H1 (cell line): ENCODE results near the gene PLA2G4E. TPM values are rescaled to one million over a fixed set of nuclear protein-coding genes. Genes with fewer than 3 reads are reported as not detected.
A peak's percentile ranks its signal among the peaks of the same experiment; 100 is the strongest.

Source experiments
- CTCF ChIA-PET: fragments of 300-600 bp; sonication (Branson Sonifier 250); formaldehyde crosslinking; loops from one replicate; lab custom pipeline; 2021; ENCODE audit not compliant: partially characterized antibody; lab: Charles Lee
- POLR2A ChIA-PET: fragments of 300-600 bp; sonication (Branson Sonifier 250); formaldehyde crosslinking; loops from one replicate; lab custom pipeline; 2021; ENCODE audit warnings: inconsistent platforms; ENCODE audit not compliant: partially characterized antibody; lab: Charles Lee
- DNase-seq, 2 experiments: peaks; one replicate each; pipeline versions ENCODE4 v3.0.0 to v3.0.0-alpha.2; 2010 to 2022; ENCODE audit warnings: low spot score in 2 of 2, low read depth in 1 of 2, mixed read lengths in 1 of 2
- FAIRE-seq: peaks from 2 replicates; lab custom pipeline; 2011; peaks lifted over from hg19 to GRCh38; lab: Jason Lieb, UNC
- H2AFZ ChIP-seq: 2 replicates; pipeline ENCODE4 v1.8.1; 2012; ENCODE audit warnings: low read length, inconsistent platforms
- H2AK5ac ChIP-seq: 2 replicates; pipeline ENCODE4 v1.6.1; 2013; ENCODE audit warnings: low read depth, low read length
- H2BK120ac ChIP-seq: replicated peaks from 2 replicates; pipeline ENCODE3; 2013; ENCODE audit warnings: low read depth, low read length, inconsistent platforms
- H2BK12ac ChIP-seq: 2 replicates; pipeline ENCODE4 v1.6.1; 2013; ENCODE audit warnings: low read depth, low read length
- H2BK15ac ChIP-seq: 2 replicates; pipeline ENCODE4 v1.6.1; 2013; ENCODE audit warnings: low read length
- H2BK20ac ChIP-seq: 2 replicates; pipeline ENCODE4 v1.6.1; 2013; ENCODE audit warnings: low read length
- H2BK5ac ChIP-seq: 2 replicates; pipeline ENCODE4 v1.6.1; 2013; ENCODE audit warnings: low read depth, low read length
- H3K14ac ChIP-seq: 2 replicates; pipeline ENCODE4 v1.6.1; 2013; ENCODE audit warnings: inconsistent platforms; ENCODE audit not compliant: insufficient read length
- H3K18ac ChIP-seq: 2 replicates; pipeline ENCODE4 v1.6.1; 2013; ENCODE audit warnings: low read length; ENCODE audit errors: extremely low read depth
- H3K23ac ChIP-seq: 2 replicates; pipeline ENCODE4 v1.6.1; 2013; ENCODE audit warnings: inconsistent platforms; ENCODE audit not compliant: insufficient read length
- H3K23me2 ChIP-seq: 2 replicates; pipeline ENCODE4 v1.6.1; 2013; ENCODE audit warnings: low read depth, low read length
- H3K27ac ChIP-seq: 2 replicates; pipeline ENCODE4 v1.6.1; 2011; ENCODE audit warnings: low read depth, low read length, inconsistent platforms
- H3K27me3 ChIP-seq, 4 experiments: replicated peaks in 1 of 4; 1 replicate in 1 of 4; 2 replicates in 3 of 4; pipeline versions ENCODE4 v1.6.1 to v1.8.1; 2011 to 2013; ENCODE audit warnings: low read length in 3 of 4, mild to moderate bottlenecking in 3 of 4, inconsistent platforms in 2 of 4, mixed read lengths in 2 of 4, moderate library complexity in 1 of 4; ENCODE audit not compliant: control insufficient read depth in 3 of 4, insufficient read depth in 3 of 4; ENCODE audit errors: extremely low read depth in 1 of 4
- H3K36me3 ChIP-seq, 4 experiments: 2 replicates each; pipeline versions ENCODE4 v1.6.1 to v1.8.1; 2011 to 2013; ENCODE audit warnings: mild to moderate bottlenecking in 4 of 4, low read length in 3 of 4, moderate library complexity in 2 of 4, control low read depth in 1 of 4, inconsistent platforms in 1 of 4; ENCODE audit not compliant: insufficient read depth in 4 of 4, control insufficient read depth in 2 of 4
- H3K4ac ChIP-seq: replicated peaks from 2 replicates; pipeline ENCODE3; 2013; ENCODE audit warnings: low read length, low read depth, mixed read lengths, inconsistent platforms; ENCODE audit not compliant: insufficient read length
- H3K4me1 ChIP-seq, 4 experiments: replicated peaks in 1 of 4; 1 replicate in 1 of 4; 2 replicates in 3 of 4; pipeline versions ENCODE4 v1.6.1 to v1.8.1; 2011 to 2013; ENCODE audit warnings: low read length in 3 of 4, inconsistent platforms in 2 of 4, mixed read lengths in 1 of 4; ENCODE audit not compliant: insufficient read depth in 4 of 4, control insufficient read depth in 3 of 4
- H3K4me2 ChIP-seq, 2 experiments: 2 replicates each; pipeline versions ENCODE4 v1.6.1 to v1.8.1; 2011 to 2013; ENCODE audit warnings: low read depth in 2 of 2, low read length in 2 of 2, control low read depth in 1 of 2, inconsistent platforms in 1 of 2, mild to moderate bottlenecking in 1 of 2; ENCODE audit not compliant: insufficient read depth in 1 of 2
- H3K4me3 ChIP-seq, 4 experiments: fragments of 200-600, 300-600 bp in 1 of 4; sonication (generic), shearing (Covaris generic), sonication (Bioruptor Twin) in 1 of 4; 2 replicates each; pipeline versions ENCODE4 v1.5.1 to v1.8.1; 2011 to 2016; ENCODE audit warnings: low read length in 4 of 4, low read depth in 3 of 4, control low read depth in 2 of 4, inconsistent platforms in 2 of 4, mild to moderate bottlenecking in 2 of 4, mixed read lengths in 1 of 4, moderate library complexity in 1 of 4; ENCODE audit not compliant: insufficient read depth in 2 of 4; ENCODE audit errors: extremely low read depth in 1 of 4
- H3K56ac ChIP-seq: replicated peaks from 2 replicates; pipeline ENCODE3; 2013; ENCODE audit warnings: low read depth, mild to moderate bottlenecking, mixed read lengths, low read length, inconsistent platforms; ENCODE audit not compliant: insufficient read length
- H3K79me1 ChIP-seq: 2 replicates; pipeline ENCODE4 v1.6.1; 2013; ENCODE audit warnings: low read depth, low read length, control low read depth
- H3K79me2 ChIP-seq, 2 experiments: 2 replicates each; pipeline versions ENCODE4 v1.6.1 to v1.8.1; 2012 to 2013; ENCODE audit warnings: low read length in 2 of 2, mild to moderate bottlenecking in 2 of 2, inconsistent platforms in 1 of 2; ENCODE audit not compliant: insufficient read depth in 2 of 2, control insufficient read depth in 1 of 2
- H3K9ac ChIP-seq, 4 experiments: replicated peaks in 1 of 4; 1 replicate in 1 of 4; 2 replicates in 3 of 4; pipeline versions ENCODE4 v1.6.1 to v1.8.1; 2011 to 2013; ENCODE audit warnings: low read depth in 3 of 4, low read length in 3 of 4, control low read depth in 2 of 4, mild to moderate bottlenecking in 2 of 4, moderate library complexity in 2 of 4, inconsistent platforms in 1 of 4; ENCODE audit errors: extremely low read depth in 1 of 4
- H3K9me3 ChIP-seq, 2 experiments: 2 replicates each; pipeline versions ENCODE4 v1.6.1 to v1.8.1; 2012 to 2013; ENCODE audit warnings: mild to moderate bottlenecking in 2 of 2, moderate library complexity in 2 of 2, control low read depth in 1 of 2, inconsistent platforms in 1 of 2, low read depth in 1 of 2, low read length in 1 of 2, mixed read lengths in 1 of 2; ENCODE audit not compliant: insufficient read depth in 2 of 2
- H4K20me1 ChIP-seq, 2 experiments: replicated peaks in 1 of 2; 2 replicates each; pipeline versions ENCODE3 to v1.8.1; 2011 to 2013; ENCODE audit warnings: inconsistent platforms in 2 of 2, low read length in 2 of 2, mild to moderate bottlenecking in 1 of 2; ENCODE audit not compliant: insufficient read depth in 2 of 2, control insufficient read depth in 1 of 2
- H4K5ac ChIP-seq: 2 replicates; pipeline ENCODE4 v1.6.1; 2013; ENCODE audit warnings: low read length, low read depth, mixed read lengths, inconsistent platforms; ENCODE audit not compliant: insufficient read length
- H4K8ac ChIP-seq: 2 replicates; pipeline ENCODE4 v1.8.0; 2013; ENCODE audit warnings: mild to moderate bottlenecking, moderate library complexity, low read length, inconsistent platforms; ENCODE audit not compliant: insufficient read depth; ENCODE audit errors: extremely low read depth
- H4K91ac ChIP-seq: replicated peaks from 2 replicates; pipeline ENCODE3; 2013; ENCODE audit warnings: low read length, mixed read lengths, inconsistent platforms; ENCODE audit not compliant: insufficient read length
- BRCA1 ChIP-seq: IDR thresholded peaks from 2 replicates; pipeline ENCODE4 v1.6.1; 2012; ENCODE audit warnings: low read depth, low read length, improper control_type of control experiment
- CBX8 ChIP-seq: fragments of 300-800, 300-1000 bp; sonication (generic); IDR thresholded peaks from 2 replicates; pipeline ENCODE4 v1.7.1; 2016; ENCODE audit warnings: low read depth, low read length, borderline replicate concordance
- CHD2 ChIP-seq: IDR thresholded peaks from 2 replicates; pipeline ENCODE4 v1.6.1; 2012; ENCODE audit warnings: low read length, improper control_type of control experiment
- CREB1 ChIP-seq: IDR thresholded peaks from 2 replicates; pipeline ENCODE4 v1.6.1; 2012; ENCODE audit warnings: inconsistent platforms
- E2F6 ChIP-seq: IDR thresholded peaks from 2 replicates; pipeline ENCODE4 v1.6.1; 2012; ENCODE audit warnings: inconsistent platforms
- EP300 ChIP-seq, 2 experiments: IDR thresholded peaks; 1 replicate in 1 of 2; 2 replicates in 1 of 2; pipeline ENCODE4 v1.6.1; 2011 to 2012; ENCODE audit warnings: low read depth in 2 of 2, low read length in 2 of 2, mild to moderate bottlenecking in 2 of 2, borderline replicate concordance in 1 of 2, inconsistent platforms in 1 of 2, moderate library complexity in 1 of 2
- EZH2 ChIP-seq: fragments of 200-600 bp; sonication (generic); IDR thresholded peaks from 2 replicates; pipeline ENCODE4 v1.7.1; 2012; ENCODE audit warnings: low read depth, mild to moderate bottlenecking, moderate library complexity, low read length, inconsistent platforms; ENCODE audit not compliant: severe bottlenecking
- FOSL1 ChIP-seq: IDR thresholded peaks from 2 replicates; pipeline ENCODE4 v1.6.1; 2011; ENCODE audit warnings: mild to moderate bottlenecking, low read depth, low read length, moderate library complexity; ENCODE audit not compliant: insufficient read depth
- MAX ChIP-seq: IDR thresholded peaks from 2 replicates; pipeline ENCODE4 v1.6.1; 2012; ENCODE audit warnings: inconsistent platforms
- POLR2AphosphoS5 ChIP-seq: IDR thresholded peaks from 2 replicates; pipeline ENCODE4 v1.6.1; 2011; ENCODE audit warnings: low read depth, low read length
- SIX5 ChIP-seq: IDR thresholded peaks from 2 replicates; pipeline ENCODE4 v1.6.1; 2011; ENCODE audit warnings: mild to moderate bottlenecking, low read depth, low read length
- SP2 ChIP-seq: IDR thresholded peaks from 2 replicates; pipeline ENCODE4 v1.6.1; 2012; ENCODE audit warnings: mild to moderate bottlenecking, low read length, inconsistent platforms
- SUZ12 ChIP-seq: fragments of 200-600 bp; sonication (generic); IDR thresholded peaks from 2 replicates; pipeline ENCODE4 v1.6.1; 2012; ENCODE audit warnings: mild to moderate bottlenecking, inconsistent platforms, low read length, moderate library complexity, mixed read lengths
- TAF1 ChIP-seq: IDR thresholded peaks from 2 replicates; pipeline ENCODE4 v1.6.1; 2011; ENCODE audit warnings: mild to moderate bottlenecking, low read depth, low read length
- WGBS, 2 experiments: shearing (Covaris generic) in 1 of 2; methylation state at CpG; one replicate each; pipeline versions ENCODE4 v1.1.6 to v1.1.7; 2013 to 2015; ENCODE audit warnings: low lambda C conversion rate in 2 of 2, mixed read lengths in 2 of 2, inconsistent platforms in 1 of 2, low coverage in 1 of 2, missing lambda C conversion rate in 1 of 2; ENCODE audit not compliant: insufficient replicate concordance in 2 of 2, insufficient coverage in 1 of 2, insufficient read length in 1 of 2; ENCODE audit errors: extremely low coverage in 1 of 2, missing lambda C conversion rate in 1 of 2; 5-methylcytosine and 5-hydroxymethylcytosine counted together
- polyA plus RNA-seq, 7 experiments: library from polyadenylated mRNA; depleted of rRNA in 3 of 7; stranded (reverse) in 5 of 7; unstranded in 2 of 7; fragments of >200 nt in 5 of 7; fragments of 200-250 nt in 2 of 7; gene quantifications; 1 replicate in 5 of 7; 2 replicates in 1 of 7; 4 replicates in 1 of 7; pipeline versions ENCODE4 v1.2.1 to v1.2.3, GENCODE V29; 2011 to 2013; ENCODE audit warnings: missing spikeins in 2 of 7, mixed read lengths in 2 of 7
- total RNA-seq: library from RNA; stranded (reverse); fragmentation: NEBNext Ultra II Directional; extraction: Animal tissue kit (Norgen Biotek cat#: 25700); gene quantifications from 2 replicates; pipeline ENCODE4 v1.2.1, GENCODE V29; 2021

Gene PLA2G4E
- total and polyA plus RNA-seq, 2 of the 8 experiments (the other 6 are each of a cell fraction or from before 2014, with no cell fraction given) = 0.03 TPM; not detected in 1

- Histone ChIP-seq H2BK5ac (no peak overlapping the region), H3K9ac (no peak overlapping the region), H4K20me1 (no peaks in the 10 kb centered on the region), H2AFZ (no peak overlapping the region), H3K56ac (no peak overlapping the region), H4K91ac (no peak overlapping the region), H3K9me3 (no peaks in the 10 kb centered on the region), H3K27me3 (no peaks in the 10 kb centered on the region; a peak in 1 of 7 replicates), H2AK5ac (no peak overlapping the region), H3K14ac (no peak overlapping the region), H3K4ac (no peak overlapping the region), H3K23ac (no peak overlapping the region), H3K79me1 (no peaks in the 10 kb centered on the region), H3K4me2 (no peak overlapping the region), H3K23me2 (no peaks in the 10 kb centered on the region), H4K8ac (no peak overlapping the region), H4K5ac (no peak overlapping the region), H3K4me3 (no peak overlapping the region), H3K27ac (no peak overlapping the region), H2BK120ac (no peak overlapping the region), H3K4me1 (no peaks in the 10 kb centered on the region; a peak in 1 of 7 replicates), H3K18ac (no peak overlapping the region), H3K36me3 (no peaks in the 10 kb centered on the region), H2BK15ac (0 out of 2 replicates have a peak overlapping the region, but pooled peaks have one; percentile 65), H2BK12ac (no peak overlapping the region), H2BK20ac (no peak overlapping the region), H3K79me2 (no peaks in the 10 kb centered on the region)
- 83% methylated on average over 5 of the region's 5 CpGs; no CpG with 5 or more reads in 1 of the 2 experiments for WGBS, 2 experiments
- DNase-seq = no peak
- FAIRE-seq = no peak
- ChIA-PET CTCF (interaction anchor here (0.8 to 17.2 kb wide), 21 partner anchors 9 to 196 kb away, joined by 3 to 425 read pairs (median 5); partner anchors contain the start of gene PLA2G4F), POLR2A (interaction anchor here (1.1 kb wide), 1 partner anchor 71 kb away, joined by 3 read pairs; no protein-coding TSS in a partner anchor)
- TF ChIP-seq CREB1 (no peak), BRCA1 (no peak), SUZ12 (no peak), FOSL1 (no peak), EP300 (IDR thresholded peaks at IDR 0.05; ENCODE audit: borderline replicate concordance in 1 of 2, low read depth in 2 of 2, low read length in 2 of 2) (no peak), EZH2 (no peak), SIX5 (no peak), CHD2 (no peak), SP2 (no peak), E2F6 (no peak), CBX8 (no peak), MAX (no peak), TAF1 (no peak), POLR2AphosphoS5 (no peak)
These were observed 40.0 kb upstream of the PLA2G4E start for GRCh38 chr15:42060797-42061196.
